Measurements from ENCODE around the gene CBX8. TPM values are rescaled to one million over a fixed set of nuclear protein-coding genes. Genes with fewer than 3 reads are reported as not detected.
A peak's percentile ranks its signal among the peaks of the same experiment; 100 is the strongest.

The CBX8 gene
- polyA plus RNA-seq, 3 donors: 0.51 to 2.5 (median 2.5) TPM

- Mint-ChIP-seq H3K27me3 (ENCODE audit: low read depth in 3 of 3) (peaks cover 52 to 85% (median 68%) of the 10 kb centered on the region in 3 donors), H3K27ac (no peak overlapping the region), H3K4me3 (peak overlapping the region; percentile 73 to 88), H3K4me1 (peaks cover 28% of the 10 kb centered on the region), H3K36me3 (peaks cover 7 to 8% of the 10 kb centered on the region in 2 donors), H3K9me3 (peaks cover 0 to 8% (median 3%) of the 10 kb centered on the region in 7 donors)
- H3K27me3 ChIP-seq (ENCODE audit: control insufficient read depth in 2 of 2, insufficient read depth in 2 of 2, low read length in 2 of 2): peaks cover 16 to 68% of the 10 kb centered on the region in 2 donors
- H3K9me3 ChIP-seq (replicated peaks in 1 of 2; ENCODE audit: control insufficient read depth in 1 of 2, insufficient read depth in 1 of 2, low read length in 2 of 2): no peaks in the 10 kb centered on the region
- no peak for DNase-seq
- no peaks in the 10 kb centered on the region for H3K36me3 ChIP-seq (replicated peaks in 1 of 2; ENCODE audit: control insufficient read depth in 1 of 2, insufficient read depth in 2 of 2, low read length in 2 of 2)
- peak overlapping the region; percentile 82 for H3K4me2 ChIP-seq (replicated peaks; ENCODE audit: extremely low read depth, low read length, poor library complexity, severe bottlenecking)
- intact Hi-C loops (cut with micrococcal nuclease): no loop called here
- no peak overlapping the region for H3K27ac ChIP-seq (ENCODE audit: low read depth in 1 of 2, low read length in 2 of 2)
- H3K79me2 ChIP-seq (ENCODE audit: insufficient read depth, low read length): no peaks in the 10 kb centered on the region
- peak overlapping the region; percentile 86 for H2AFZ ChIP-seq (ENCODE audit: insufficient read depth, low read depth, low read length, poor library complexity, severe bottlenecking)
- no peak overlapping the region for H3K9ac ChIP-seq (ENCODE audit: insufficient read depth, low read length, poor library complexity, severe bottlenecking)
- no peak for TF ChIP-seq CTCF (IDR thresholded peaks at IDR 0.05)
- no peaks in the 10 kb centered on the region for H4K20me1 ChIP-seq (ENCODE audit: insufficient read depth, low read length)
- 45% methylated on average over 6 of the region's 11 CpGs for WGBS (ENCODE audit: insufficient coverage)
- peaks cover 20 to 24% of the 10 kb centered on the region in 2 donors for H3K4me1 ChIP-seq (ENCODE audit: control insufficient read depth in 1 of 2, insufficient read depth in 2 of 2, low read length in 2 of 2)
- peak overlapping the region in 1 of 3 experiments; percentile 78 for H3K4me3 ChIP-seq (replicated peaks in 1 of 3; ENCODE audit: low read depth in 2 of 3, low read length in 3 of 3)
Observed at GRCh38 chr17:79776376-79777119, 20.3 kb downstream of the CBX8 start.

DNA sequence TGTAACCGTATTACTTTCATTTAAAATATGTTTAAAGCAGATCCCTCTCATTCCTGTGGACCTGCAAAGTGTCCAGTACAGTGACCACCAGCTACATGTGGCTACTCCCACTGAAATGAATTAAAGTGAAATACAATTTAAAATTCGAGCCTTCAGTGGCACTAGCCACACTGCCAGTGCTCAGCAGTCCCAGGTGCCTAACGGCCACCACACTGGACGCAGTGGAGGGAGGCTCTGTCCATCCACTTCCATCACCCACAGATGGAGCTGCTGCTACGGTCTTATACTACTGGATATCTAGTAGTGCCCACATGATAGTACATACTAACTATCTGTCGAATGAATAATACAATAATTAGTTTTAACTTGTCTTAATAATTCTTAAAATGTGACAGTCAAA, 21.2 kb downstream of the CBX8 start:
- intact Hi-C loops (cut with micrococcal nuclease): no loop called here
- TF ChIP-seq CTCF (IDR thresholded peaks at IDR 0.05): no peak
- 93% methylated on average over 3 of the region's 6 CpGs for WGBS (ENCODE audit: insufficient coverage)
- H3K4me3 Mint-ChIP-seq: peak overlapping the region in 1 of 2 donors; percentile 44
- no peak for DNase-seq
- no peak overlapping the region for H3K27ac Mint-ChIP-seq
- H3K4me1 Mint-ChIP-seq: peaks cover 21% of the 10 kb centered on the region
- peaks cover 0 to 8% (median 3%) of the 10 kb centered on the region in 7 donors for H3K9me3 Mint-ChIP-seq
- H3K27ac ChIP-seq (ENCODE audit: low read depth in 1 of 2, low read length in 2 of 2): no peak overlapping the region
- no peaks in the 10 kb centered on the region for H3K79me2 ChIP-seq (ENCODE audit: insufficient read depth, low read length)
- no peak overlapping the region for H2AFZ ChIP-seq (ENCODE audit: insufficient read depth, low read depth, low read length, poor library complexity, severe bottlenecking)
- peaks cover 49 to 77% (median 63%) of the 10 kb centered on the region in 3 donors for H3K27me3 Mint-ChIP-seq (ENCODE audit: low read depth in 3 of 3)
- H3K27me3 ChIP-seq (ENCODE audit: control insufficient read depth in 2 of 2, insufficient read depth in 2 of 2, low read length in 2 of 2): peaks cover 16 to 60% of the 10 kb centered on the region in 2 donors
- peaks cover 5 to 8% of the 10 kb centered on the region in 2 donors for H3K36me3 Mint-ChIP-seq
- H3K4me2 ChIP-seq (replicated peaks; ENCODE audit: extremely low read depth, low read length, poor library complexity, severe bottlenecking): no peak overlapping the region
- no peaks in the 10 kb centered on the region for H4K20me1 ChIP-seq (ENCODE audit: insufficient read depth, low read length)
- no peaks in the 10 kb centered on the region for H3K9me3 ChIP-seq (replicated peaks in 1 of 2; ENCODE audit: control insufficient read depth in 1 of 2, insufficient read depth in 1 of 2, low read length in 2 of 2)
- no peak overlapping the region for H3K4me3 ChIP-seq (replicated peaks in 1 of 3; ENCODE audit: low read depth in 2 of 3, low read length in 3 of 3)
- H3K4me1 ChIP-seq (ENCODE audit: control insufficient read depth in 1 of 2, insufficient read depth in 2 of 2, low read length in 2 of 2): peaks cover 17 to 21% of the 10 kb centered on the region in 2 donors
- no peaks in the 10 kb centered on the region for H3K36me3 ChIP-seq (replicated peaks in 1 of 2; ENCODE audit: control insufficient read depth in 1 of 2, insufficient read depth in 2 of 2, low read length in 2 of 2)
- H3K9ac ChIP-seq (ENCODE audit: insufficient read depth, low read length, poor library complexity, severe bottlenecking): no peak overlapping the region
